HCT116 (cell line): ENCODE data around the gene PTMS.

Experiments
- CTCF ChIP-seq, 3 experiments: fragments of 200-600 bp in 1 of 3; sonication (generic) in 1 of 3; IDR thresholded peaks in 2 of 3; conservative IDR thresholded peaks in 1 of 3; 2 replicates each; pipeline ENCODE4 v1.5.1; 2012 to 2017; ENCODE audit warnings: low read depth in 2 of 3, low read length in 2 of 3, antibody characterized with exemption in 1 of 3, borderline replicate concordance in 1 of 3, control low read depth in 1 of 3, mild to moderate bottlenecking in 1 of 3, mixed read lengths in 1 of 3, mixed run types in 1 of 3, moderate library complexity in 1 of 3; ENCODE audit not compliant: insufficient read depth in 1 of 3
- EGR1 ChIP-seq: IDR thresholded peaks from 2 replicates; pipeline ENCODE4 v1.6.1; 2012; ENCODE audit warnings: low read depth
- SRF ChIP-seq: IDR thresholded peaks from 2 replicates; pipeline ENCODE4 v1.6.1; 2012; ENCODE audit warnings: low read depth
- TF ChIP-seq, protein P1 (sequence below): IDR thresholded peaks from 2 replicates; pipeline ENCODE4 v1.6.1; 2012; ENCODE audit warnings: low read depth

- TF ChIP-seq CTCF (IDR thresholded peaks at IDR 0.05 in 2 of 3, conservative IDR thresholded peaks at IDR 0.05 in 1 of 3; ENCODE audit: borderline replicate concordance in 1 of 3, insufficient read depth in 1 of 3, low read depth in 2 of 3, low read length in 2 of 3) (no peak), SRF (no peak), EGR1 (no peak)
- TF ChIP-seq, protein P1, sequence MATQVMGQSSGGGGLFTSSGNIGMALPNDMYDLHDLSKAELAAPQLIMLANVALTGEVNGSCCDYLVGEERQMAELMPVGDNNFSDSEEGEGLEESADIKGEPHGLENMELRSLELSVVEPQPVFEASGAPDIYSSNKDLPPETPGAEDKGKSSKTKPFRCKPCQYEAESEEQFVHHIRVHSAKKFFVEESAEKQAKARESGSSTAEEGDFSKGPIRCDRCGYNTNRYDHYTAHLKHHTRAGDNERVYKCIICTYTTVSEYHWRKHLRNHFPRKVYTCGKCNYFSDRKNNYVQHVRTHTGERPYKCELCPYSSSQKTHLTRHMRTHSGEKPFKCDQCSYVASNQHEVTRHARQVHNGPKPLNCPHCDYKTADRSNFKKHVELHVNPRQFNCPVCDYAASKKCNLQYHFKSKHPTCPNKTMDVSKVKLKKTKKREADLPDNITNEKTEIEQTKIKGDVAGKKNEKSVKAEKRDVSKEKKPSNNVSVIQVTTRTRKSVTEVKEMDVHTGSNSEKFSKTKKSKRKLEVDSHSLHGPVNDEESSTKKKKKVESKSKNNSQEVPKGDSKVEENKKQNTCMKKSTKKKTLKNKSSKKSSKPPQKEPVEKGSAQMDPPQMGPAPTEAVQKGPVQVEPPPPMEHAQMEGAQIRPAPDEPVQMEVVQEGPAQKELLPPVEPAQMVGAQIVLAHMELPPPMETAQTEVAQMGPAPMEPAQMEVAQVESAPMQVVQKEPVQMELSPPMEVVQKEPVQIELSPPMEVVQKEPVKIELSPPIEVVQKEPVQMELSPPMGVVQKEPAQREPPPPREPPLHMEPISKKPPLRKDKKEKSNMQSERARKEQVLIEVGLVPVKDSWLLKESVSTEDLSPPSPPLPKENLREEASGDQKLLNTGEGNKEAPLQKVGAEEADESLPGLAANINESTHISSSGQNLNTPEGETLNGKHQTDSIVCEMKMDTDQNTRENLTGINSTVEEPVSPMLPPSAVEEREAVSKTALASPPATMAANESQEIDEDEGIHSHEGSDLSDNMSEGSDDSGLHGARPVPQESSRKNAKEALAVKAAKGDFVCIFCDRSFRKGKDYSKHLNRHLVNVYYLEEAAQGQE: no peak
Measured at GRCh38 chr12:6716874-6717437, 49.2 kb upstream of the PTMS start.
